Stimulated activated CD4-positive, alpha-beta T cell treated with anti-CD3 and anti-CD28 coated beads, TNF-alpha, amount 100 ng/mL, for 1 hour (primary cell): ENCODE measurements around the gene GPR75.
"Not testable (repeated sequence)": the region's sequence is repeated elsewhere in the genome, so short reads cannot be mapped to it uniquely, and the experiment has no call there.

Experiments used
- DNase-seq, 3 donors: peaks; one replicate each; pipeline ENCODE4 v3.0.0-alpha.2; 2020; ENCODE audit warnings: low read depth in 3 of 3, low spot score in 1 of 3

The GPR75 gene

DNA sequence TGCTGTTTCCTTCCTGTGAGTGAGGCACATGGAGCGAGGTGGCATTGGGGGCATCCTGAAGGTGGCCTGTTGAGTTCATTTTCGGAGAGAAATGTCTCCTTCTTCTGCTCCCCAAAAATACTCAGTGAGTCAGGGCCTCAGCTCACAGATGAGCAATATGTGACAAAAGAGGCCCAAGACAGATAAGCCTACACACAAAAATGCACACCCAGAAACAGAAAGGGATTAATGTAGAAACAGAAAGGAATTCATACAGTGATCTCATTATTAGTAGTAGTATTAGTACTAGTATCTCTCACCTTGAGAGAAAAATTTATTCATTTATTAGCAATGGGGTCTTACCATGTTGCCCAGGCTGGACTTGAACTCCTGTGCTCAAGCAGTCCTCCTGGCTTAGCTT is 5.1 kb downstream of the GPR75 start:
- no peak for DNase-seq

DNA sequence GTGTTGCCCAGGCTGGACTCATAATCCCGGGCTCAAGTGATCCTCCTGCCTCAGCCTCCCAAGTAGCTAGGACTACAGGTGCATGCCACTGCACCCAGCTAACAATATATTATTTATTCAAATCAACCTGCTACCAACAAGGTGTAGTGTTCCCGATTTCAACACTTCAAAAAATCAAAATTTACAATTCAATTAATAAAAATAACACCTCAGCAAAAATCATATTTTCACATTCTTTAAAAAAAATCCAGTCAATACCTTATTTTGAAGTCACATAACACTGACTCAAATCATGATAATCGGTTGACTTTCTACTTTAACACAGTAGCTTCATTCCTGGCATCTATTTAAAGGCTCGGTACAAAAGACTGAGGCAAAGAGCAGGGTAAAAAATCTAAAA is 7.2 kb downstream of the GPR75 start:
- no peak for DNase-seq

DNA sequence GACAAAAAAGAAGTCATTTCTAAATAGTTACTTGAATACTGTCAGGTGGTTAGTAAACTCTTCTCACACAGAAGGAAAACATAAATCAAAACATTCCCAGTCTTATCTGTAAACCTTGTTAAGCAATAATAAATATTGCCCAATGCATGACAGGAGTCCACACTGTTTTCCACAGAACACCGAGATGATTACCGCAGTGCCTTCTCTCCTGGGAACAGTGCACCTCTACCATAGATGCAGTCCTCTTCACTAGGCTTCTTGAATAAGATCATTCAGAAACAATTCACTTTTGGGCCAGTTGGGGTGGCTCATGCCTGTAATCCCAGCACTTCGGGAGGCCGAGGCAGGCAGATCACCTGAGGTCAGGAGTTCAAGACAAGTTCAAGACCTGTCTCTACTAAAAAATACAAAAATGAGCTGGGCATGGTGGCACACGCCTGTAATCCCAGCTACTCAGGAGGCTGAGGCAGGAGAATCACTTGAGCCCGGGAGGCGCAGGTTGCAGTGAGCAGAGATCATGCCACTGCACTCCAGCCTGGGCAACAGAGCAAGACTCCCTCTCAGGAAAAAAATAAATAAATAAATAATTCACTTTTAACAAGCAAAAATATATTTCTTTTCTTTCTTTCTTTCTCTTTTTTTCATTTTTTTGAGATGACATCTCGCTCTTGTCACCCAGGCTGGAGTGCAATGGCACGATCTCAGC is 8.6 kb downstream of the GPR75 start:
- not testable (repeated sequence) for DNase-seq

DNA sequence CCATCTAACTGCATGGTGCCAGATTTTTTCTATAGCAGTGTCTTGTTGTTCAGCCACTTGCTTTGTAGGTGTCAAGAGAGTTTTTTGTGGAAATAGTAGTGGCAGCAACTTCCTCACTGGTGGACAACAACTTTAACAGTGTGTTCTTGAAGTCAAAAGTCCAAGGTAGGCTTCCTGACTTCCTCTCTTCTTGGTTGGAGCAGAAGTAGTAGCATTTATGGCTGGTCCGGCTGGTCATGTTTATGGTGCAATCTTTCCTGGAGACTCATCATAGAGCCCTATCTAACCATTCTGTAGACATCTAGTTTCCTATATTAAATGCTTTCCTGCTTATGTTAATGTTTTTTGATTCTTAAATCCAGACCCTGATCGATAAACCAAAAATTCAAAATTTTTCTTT is 11.7 kb downstream of the GPR75 start:
- DNase-seq = no peak

DNA sequence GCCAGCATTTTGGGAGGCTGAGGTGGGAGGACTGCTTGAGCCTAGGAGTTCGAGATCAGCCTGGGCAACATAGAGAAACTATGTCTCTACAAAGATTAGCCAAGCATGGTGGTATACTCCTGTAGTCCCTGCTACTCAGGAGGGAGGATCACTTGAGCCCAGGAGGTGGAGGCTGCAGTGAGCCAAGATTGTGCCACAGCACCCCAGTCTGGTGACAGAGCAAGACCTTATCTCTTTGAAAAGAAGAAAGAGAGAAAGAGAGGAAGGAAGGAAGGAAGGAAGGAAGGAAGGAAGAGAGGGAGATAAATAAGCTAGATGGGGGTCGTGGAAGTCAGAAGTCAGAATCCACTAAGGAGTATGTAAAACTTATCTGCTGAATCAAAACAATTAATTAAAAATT is 16.2 kb downstream of the GPR75 start:
- no peak for DNase-seq

DNA sequence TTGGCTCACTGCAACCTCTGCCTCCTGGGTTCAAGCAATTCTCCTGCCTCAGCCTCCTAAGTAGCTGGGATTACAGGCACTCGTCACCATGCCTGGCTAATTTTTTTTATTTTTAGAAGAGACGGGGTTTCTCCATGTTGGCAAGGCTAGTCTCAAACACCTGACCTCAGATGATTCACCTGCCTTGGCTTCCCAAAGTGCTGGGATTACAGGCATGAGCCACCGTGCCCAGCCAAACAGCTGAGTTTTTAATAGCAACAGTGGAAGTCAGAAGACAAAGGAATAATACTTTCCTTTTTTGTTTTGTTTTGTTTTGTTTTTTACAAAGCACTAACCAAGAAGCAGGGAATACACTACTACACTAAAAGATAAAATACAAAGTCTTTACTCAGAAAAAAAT is 16.9 kb downstream of the GPR75 start:
- DNase-seq = no peak

DNA sequence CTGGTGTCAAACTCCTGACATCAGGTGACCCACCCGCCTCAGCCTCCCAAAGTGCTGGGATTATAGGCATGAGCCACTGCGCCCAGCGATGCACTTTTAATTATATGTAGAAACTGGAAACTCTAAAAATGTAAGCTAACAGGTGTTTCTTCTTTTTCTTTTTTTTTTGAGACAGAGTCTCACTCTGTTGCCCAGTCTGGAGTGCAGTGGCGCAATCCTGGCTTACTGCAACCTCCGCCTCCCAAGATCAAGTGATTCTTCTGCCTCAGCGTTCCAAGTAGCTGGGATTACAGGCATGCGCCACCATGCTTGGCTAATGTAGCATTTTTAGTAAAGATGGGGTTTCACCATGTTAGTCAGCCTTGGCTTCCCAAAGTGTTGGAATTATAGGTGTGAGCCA is 18.1 kb downstream of the GPR75 start:
- DNase-seq = not testable (repeated sequence)

DNA sequence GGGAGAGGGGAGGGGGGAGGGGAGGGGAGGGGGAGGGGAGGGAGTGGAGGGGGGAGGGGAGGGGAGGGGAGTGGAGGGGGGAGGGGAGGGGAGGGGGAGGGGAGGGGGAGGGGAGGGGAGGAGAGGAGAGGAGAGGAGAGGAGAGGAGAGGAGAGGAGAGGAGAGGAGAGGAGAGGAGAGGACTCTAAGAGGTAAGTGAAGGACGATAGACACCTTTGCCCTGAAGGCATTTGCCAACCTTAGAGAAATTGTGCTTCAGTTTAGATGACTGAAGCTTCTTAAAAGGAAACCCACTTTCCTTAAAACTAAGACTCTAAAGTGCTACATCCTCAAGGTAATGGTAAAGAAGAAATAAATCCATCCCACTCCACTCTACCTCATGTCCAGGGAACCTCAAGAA is 19.2 kb downstream of the GPR75 start:
- no peak for DNase-seq

DNA sequence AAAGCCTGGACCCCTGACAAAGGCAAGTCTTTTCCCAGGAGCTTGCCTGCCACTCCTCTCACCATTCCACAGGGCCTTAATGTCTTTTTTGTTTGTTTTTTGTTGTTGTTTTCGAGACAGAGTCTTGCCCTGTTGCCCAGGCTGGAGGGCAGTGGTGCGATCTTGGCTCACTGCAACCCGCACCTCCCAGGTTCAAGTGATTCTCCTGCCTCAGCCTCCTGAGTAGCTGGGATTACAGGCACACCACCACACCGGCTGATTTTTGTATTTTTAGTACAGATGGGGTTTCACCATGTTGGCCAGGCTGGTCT is 29.8 kb downstream of the GPR75 start:
- not testable (repeated sequence) for DNase-seq

DNA sequence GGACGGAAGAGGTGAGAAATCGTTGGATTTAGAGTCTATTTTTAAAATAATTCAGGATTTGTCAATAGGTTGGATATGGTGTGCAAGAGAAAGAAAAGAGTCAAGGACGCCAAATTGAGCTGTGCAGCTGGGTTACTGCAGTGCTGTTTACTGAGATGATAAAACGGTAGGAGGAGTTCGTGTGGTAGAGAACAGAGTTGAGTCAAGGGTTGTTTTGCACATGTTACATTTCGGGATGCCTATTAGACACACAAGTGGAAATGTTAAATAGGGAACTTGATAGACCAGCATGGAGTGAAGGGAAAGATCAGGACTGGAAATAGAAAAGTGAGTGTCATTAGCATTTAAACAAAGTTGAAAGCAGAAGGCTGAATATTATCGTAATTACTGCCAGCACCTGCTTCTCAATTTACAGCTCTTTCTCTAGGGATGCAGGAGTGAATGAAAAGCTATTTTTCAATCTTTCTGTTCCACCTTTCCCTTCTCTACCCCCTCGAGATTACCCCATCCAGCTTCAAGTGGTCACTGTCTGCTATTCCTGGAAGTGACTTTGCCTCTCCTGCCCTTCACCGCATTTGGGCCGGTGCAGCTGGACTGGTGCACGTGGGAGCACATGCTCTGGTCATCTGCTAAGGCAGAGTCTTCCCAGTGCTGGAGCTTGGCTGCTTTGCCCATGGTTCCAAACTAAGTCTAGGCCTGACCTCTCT is 30.3 kb downstream of the GPR75 start:
- no peak for DNase-seq

DNA sequence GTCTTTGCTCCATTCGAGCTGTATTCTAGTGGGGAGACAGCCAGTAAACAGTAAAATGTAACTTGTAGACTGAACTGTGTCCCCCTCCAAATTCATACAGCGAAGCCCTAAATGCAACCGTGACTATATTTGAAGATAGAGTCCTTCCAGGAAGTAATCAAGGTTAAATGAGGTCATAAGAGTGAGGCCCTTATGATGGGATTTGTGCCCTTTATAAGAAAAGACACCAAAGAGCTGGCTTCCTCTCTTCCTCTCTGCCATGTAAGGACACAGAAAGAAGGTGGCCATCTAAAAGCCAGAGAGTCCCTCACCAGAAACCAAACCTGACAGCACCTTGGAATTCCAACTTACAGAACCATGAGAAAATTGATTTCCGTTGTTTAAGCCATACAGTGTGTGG is 31.4 kb downstream of the GPR75 start:
- no peak for DNase-seq

DNA sequence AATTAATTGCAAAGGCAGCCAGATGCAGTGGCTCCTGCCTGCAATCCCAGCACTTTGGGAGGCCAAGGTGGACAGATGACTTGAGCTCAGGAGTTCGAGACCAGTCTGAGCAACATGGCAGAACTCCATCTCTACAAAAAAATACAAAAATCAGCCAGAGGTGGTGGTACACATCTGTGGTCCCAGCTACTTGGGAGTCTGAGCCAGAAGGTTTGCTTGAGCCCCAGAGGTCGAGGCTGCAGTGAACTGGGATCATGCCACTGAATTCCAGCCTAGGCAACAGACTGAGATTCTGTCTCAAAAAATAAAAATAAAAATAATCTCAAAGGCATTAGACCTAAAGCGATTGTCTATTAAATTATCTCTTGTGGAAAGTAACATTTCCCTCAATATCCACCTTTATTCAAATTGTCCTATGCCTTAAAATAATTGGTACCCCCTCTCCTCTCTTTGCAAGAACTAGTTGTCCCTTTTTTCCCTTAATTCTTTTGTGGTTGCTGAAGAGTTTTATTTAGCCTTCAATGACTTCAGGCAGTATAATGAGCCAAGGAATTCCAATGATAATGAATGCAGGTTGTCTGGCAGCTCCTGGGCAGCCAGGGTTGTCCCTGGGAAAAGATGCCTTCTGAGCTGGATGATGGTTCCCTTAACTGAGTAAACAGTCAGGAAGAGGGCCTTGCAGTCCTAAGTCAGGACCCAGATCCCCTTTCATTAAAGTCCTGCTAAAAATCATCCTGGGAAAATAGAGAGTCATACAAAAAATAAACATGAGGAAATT is 32.2 kb downstream of the GPR75 start:
- DNase-seq = no peak

DNA sequence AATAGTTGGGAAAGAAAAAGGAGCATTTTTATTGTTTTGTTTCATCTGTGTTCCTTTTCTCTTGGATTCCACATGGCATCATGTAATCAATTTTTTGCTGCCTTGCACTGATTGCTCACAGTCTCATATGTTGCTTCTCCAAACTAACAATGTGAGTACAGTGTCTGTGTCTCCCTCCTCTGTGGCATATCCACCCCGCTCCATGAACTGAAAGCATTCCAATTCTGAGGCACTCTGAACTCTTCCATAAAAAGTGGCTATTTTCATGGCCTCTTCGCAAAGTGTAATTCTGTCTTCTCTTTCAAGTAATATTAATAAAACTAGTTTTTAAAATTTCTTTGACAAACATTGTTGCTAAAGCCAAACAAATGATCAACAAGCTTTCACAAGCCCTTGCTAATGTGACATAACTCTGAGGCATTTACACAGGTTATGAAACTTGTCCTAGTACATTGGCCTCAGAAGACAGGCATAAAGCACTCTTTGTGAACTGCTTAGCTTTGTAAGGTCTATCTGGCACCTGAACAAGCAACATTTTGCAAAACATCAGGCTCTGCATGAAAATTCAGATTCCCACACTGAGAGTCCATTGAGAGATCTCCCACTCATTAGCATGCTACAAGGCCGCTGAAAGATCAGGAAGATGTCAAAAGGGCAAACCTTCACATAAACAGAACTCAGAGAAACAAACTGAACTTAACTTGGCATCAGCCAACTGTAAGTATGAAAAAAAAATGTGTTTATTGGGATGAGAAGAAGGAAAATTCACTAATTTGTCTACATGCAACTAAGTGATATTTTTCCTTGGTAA is 33.0 kb downstream of the GPR75 start:
- no peak for DNase-seq

DNA sequence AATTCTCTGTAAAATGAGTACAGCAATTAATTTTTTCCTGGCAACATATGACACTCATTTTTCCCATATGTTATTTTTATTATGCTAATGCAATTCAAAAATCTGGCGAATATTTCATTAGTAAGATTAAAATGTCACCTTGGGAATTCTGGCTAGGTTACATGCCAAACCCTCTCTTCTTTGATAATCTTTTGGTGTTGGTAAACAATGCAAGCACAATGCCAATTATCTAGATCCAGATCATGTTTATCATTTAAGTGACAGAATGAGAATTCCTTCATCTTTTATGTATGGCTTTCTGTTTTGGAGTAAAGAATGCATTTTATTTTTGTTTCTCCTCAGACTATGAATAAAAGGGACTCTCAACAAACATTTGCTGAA is 33.7 kb downstream of the GPR75 start:
- DNase-seq = no peak

DNA sequence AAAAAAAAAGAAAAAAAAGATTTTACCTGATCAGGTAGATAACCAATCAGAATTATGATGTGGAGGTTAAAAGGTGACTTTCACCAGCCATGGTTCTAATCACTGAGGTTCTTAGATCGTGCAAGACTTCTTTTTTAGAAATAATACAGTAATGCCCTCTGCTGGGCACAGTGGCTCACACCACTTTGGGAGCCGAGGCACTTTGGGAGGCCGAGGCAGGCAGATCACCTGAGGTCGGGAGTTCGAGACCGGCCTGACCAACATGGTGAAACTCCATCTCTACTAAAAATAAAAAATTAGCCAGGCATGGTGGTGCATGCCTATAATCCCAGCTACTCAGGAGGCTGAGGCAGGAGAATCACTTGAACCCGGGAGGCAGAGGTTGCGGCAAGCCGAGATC is 36.1 kb downstream of the GPR75 start:
- DNase-seq = not testable (repeated sequence)

DNA sequence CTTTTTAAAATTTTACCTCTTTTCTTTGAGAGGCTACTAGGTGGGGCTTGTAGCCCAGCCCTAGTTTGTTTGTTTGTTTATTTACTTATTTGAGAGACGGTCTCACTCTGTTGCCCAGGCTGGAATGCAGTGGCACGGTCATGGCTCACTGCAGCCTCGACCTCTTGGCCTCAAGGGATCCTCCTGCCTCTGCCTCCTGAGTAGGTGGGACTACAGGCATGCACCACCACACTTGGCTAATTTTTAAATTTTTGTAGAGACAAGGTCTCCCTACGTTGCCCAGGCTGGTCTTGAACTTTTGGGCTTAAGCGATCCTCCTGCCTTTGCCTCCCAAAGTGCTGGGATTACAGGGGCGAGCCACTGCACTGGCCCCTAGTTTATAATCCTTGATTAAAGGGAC is 38.0 kb downstream of the GPR75 start:
- no peak for DNase-seq

DNA sequence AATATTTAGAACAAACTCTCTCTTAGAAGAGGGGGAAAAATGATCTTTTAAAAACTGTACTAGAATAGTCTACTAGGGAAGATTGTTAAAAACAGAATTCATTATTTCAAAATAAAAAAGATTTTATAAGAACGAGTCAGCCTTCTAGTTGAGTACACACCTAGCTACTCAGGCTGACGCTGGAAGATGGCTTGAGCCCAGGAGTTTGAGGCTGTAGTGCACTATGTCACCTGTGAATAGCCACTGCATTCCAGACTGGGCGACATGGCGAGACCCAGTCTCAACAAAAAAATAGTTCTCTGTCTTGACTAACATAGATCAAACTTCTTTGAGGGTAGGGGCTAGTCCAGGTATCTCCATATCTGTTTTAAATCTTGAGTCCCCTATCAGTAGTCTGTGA is 39.1 kb downstream of the GPR75 start:
- DNase-seq = no peak

DNA sequence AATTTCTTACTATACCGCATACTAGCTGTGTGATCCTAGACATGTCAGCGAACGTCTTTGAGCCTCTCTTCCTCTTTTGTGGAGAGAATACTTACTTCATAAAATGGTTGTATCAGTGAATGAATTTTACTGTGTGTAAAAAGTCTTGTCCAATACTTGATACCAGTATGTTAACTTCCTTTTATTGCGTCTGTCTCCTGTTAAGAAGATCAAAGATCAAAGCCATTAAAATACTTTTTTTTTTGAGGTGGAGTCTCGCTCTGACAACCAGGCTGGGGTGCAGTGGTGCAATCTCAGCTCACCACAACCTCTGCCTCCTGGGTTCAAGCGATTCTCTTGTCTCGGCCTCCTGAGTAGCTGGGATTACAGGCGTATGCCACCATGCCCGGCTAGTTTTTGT is 39.7 kb downstream of the GPR75 start:
- DNase-seq = no peak

DNA sequence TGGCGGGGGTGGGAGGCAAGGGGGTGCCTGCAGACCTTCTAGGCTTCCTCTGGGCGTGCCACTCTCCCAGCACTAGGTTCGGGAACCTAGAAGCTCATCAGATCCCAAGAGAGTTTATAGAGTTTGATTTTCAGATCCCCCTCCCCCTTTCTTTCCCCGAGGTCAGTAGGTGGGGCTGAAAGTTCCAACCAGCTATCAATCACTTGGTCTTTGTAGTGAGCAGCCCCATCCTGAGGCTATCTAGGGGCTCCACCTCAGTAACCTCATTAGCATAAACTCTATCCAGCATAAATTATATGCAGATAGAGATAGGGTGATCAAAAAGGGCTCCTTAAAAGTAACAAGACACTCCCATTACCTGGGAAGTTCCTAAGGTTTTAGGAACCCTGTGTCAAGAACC is 40.1 kb downstream of the GPR75 start:
- no peak for DNase-seq

DNA sequence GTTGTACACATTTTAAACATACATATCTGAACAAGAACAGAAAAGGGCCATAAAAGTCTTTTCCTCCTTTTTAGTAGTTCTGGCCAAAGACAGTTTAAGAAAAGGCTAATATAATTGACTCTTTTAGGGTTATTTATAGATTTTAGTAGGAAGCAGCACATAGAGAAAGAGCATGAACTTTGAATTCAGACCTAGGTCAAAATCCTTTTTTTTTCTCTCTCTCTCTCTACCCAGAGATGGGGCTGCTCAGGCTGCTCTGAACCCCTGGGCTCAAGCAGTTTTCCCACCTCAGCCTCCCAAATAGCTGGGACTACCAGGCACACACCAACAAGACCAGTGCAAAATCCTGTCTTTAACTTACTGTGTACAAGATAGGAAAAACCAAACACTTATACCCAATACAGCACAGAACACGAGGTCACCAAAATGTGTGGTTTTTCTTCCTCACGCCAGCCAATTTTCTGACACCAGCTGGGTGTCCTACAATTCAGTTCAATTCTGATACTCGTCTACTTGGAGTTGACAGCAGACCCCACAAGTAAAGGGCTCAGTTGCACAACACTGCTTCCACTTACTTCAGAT is 40.8 kb downstream of the GPR75 start:
- DNase-seq = no peak

DNA sequence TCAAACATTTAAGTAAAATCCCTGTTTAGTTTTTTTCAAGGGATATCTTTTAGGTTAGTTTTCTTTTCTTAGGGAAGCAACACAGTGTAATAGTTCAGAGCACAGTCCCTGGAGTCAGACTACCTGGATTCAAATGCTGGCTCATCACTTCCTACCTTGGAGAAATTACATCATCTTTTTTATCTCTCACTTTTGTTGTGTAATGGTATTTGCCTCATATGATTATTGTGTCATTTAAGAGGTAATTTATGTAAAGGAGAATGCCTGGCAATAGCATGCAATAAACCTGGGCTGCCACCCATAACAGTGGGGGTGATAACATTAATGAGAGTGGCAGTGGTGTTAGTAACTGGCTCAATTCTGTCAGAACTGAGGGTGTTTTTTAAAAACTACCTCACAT is 46.6 kb downstream of the GPR75 start:
- no peak for DNase-seq
